GM18502 (cell line): ENCODE data around the gene TUBB2A.
"Not testable (repeated sequence)": the region's sequence is repeated elsewhere in the genome, so short reads cannot be mapped to it uniquely, and the experiment has no call there.

Experiments used
- ATAC-seq: cut with Tn5 transposase; IDR thresholded peaks from one replicate; pipeline ENCODE4 v1.9.1; 2021; ENCODE audit warnings: mild to moderate bottlenecking; ENCODE audit not compliant: unreplicated experiment, poor library complexity

Gene TUBB2A

DNA sequence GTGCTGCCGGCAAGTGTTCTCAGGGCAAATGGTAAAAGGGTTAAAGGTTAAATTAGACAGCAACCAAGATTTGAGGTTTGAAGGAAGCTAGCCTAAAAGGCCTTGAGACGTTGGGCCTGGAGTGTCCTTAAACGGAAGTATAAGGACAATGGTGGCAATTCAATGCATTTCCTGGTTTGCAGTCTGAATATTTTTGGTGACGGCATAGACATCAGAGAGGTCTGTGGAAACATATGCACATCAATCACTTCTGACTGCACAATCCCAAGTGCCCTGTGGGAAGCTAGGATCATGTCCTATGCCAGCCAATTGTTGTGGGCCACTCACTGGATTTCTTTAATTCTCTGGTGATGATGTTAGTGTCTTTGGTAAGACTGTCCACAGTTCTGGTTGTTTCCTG, 25.7 kb upstream of the TUBB2A start:
- ATAC-seq: no peak

- no peak for ATAC-seq
These were observed 23.8 kb upstream of the TUBB2A start for GRCh38 chr6:3181105-3181504.

DNA sequence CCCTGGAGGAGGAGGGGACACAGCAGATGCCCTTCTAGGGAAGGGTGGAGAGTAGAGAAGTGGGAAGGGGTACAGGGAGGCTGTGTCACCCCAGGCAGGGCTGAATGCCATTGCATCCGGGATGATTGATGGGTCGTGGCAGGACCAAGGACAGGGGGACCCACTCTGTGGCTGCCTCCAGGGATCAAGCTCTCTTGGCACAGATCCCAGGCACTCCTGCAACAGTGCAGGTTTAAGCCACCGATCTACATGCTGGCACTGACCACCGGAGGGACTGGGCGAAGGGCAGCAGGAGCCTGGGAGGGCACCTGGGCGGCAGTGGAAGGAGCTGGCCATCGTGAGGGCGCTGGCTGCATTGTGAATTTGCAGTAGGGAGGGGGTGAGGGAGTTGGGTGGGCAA, 22.6 kb upstream of the TUBB2A start:
- ATAC-seq: not testable (repeated sequence)

DNA sequence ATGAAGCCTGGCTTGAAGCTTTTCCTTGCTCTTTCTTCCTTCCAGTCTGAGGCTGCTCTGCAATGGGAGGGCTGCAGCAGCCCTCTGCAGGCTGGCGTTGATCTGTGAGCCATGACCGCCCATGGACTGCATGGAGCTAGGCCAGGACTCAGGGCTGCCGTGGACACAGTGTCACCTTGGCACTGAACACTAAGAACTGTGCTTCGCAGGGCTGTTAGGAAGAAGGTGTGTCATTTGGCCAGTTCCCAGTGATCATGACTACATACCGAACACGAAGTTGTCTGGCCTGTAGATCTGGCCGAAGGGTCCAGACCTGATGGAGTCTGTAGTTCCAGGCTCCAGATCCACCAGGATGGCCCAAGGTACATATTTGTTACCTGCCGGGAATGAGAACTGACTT, 21.3 kb upstream of the TUBB2A start:
- not testable (repeated sequence) for ATAC-seq

DNA sequence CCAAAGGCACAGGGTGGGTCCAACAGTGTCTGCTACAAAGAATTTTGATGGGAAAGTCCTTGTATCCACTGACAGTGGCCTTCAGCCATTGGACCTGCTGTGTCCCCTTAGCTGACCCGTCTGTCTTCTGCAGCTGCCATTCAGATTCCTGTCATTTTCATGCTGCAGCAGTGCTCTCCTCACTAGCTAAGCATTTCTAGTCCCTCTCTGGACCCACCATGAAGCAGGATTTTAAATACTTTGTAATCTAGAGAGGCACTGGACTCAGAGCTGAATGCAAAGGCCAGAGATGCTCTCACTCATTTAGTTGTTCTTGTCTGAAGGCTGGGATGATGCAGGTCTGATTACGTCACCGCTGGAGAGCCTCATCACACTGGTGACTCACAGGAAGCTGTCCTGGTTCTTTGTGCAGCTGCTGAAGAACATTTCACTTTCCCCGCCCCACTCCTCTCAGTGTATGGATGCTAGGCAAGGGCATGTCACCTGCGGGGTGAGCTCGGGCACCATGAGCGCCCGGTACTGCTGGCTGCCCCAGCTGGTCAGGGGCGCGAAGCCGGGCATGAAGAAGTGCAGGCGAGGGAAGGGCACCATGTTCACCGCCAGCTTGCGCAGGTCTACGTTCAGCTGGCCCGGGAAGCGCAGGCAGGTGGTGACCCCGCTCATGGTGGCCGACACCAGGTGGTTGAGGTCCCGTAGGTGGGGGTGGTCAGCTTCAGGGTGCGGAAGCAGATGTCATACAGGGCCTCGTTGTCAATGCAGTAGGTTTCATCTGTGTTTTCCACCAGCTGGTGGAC, 19.4 kb upstream of the TUBB2A start:
- no peak for ATAC-seq

GRCh38 chr6:3175715-3176402, 18.5 kb upstream of the TUBB2A start:
- ATAC-seq: no peak

GRCh38 chr6:3173636-3174089, 16.3 kb upstream of the TUBB2A start:
- not testable (repeated sequence) for ATAC-seq

GRCh38 chr6:3172789-3173188, 15.4 kb upstream of the TUBB2A start:
- ATAC-seq: not testable (repeated sequence)

GRCh38 chr6:3171313-3172175, 14.2 kb upstream of the TUBB2A start:
- ATAC-seq: not testable (repeated sequence)

DNA sequence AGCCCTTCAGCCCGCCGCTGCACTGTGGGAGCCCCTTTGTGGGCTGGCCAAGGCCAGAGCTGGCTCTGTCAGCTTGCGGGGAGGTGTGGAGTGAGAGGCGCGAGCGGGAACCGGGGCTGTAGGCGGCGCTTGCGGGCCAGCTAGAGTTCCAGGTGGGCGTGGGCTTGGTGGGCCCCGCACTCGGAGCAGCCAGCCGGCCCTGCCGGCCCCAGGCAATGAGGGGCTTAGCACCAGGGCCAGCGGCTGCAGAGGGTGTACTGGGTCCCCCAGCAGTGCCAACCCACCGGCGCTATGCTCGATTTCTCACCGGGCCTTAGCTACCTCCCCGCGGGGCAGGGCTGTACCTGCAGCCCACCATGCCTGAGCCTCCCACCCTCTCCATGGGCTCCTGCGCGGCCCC, 13.3 kb upstream of the TUBB2A start:
- not testable (repeated sequence) for ATAC-seq

DNA sequence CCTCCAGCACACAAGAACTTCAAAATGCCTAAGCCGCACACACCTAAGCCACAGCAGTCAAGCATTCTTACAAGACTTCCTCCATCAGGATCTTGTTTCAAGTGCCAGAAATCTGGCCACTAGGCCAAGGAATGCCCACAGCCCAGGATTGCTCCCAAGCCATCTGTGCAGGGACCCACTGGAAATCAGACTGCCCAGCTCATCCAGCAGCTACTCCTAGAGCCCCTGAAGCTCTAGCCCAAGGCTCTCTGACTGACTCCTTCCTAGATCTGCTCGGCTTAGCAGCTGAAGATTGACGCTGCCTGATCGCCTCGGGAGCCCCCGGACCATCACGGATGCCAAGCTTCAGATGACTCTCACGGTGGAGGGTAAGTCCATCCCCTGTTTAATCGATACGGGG, 10.7 kb upstream of the TUBB2A start:
- ATAC-seq: not testable (repeated sequence)

DNA sequence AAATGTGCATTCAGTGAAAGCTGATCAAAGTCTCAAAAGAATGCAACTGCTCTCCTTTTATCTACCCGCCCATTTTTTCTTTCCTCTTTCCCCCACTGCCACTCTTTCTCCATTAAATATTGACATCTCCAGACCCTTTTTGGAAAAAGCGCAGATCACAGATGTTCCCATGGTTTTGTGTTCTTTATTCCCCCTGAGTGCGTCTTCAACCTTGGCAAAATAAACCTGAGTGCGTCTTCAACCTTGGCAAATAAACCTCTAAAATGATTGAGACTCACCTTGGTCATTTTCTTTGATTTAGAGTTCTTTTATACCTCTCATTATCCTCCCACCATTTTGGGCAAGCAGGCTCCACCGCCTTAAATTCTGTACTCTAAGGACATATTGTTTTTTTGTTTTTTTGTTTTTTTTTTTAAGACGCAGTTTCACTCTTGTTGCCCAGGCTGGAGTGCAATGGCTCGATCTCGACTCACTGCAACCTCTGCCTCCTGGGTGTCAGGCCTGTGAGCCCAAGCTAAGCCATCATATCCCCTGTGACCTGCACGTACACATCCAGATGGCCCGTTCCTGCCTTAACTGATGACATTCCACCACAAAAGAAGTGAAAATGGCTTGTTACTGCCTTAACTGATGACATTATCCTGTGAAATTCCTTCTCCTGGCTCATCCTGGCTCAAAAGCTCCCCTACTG, 9.3 kb upstream of the TUBB2A start:
- not testable (repeated sequence) for ATAC-seq

- no peak for ATAC-seq
These were observed 8.5 kb upstream of the TUBB2A start for GRCh38 chr6:3165631-3166534.

GRCh38 chr6:3164388-3164787, 7.0 kb upstream of the TUBB2A start:
- ATAC-seq: no peak

- ATAC-seq: no peak
These were observed 5.9 kb upstream of the TUBB2A start for GRCh38 chr6:3163248-3163594.

- peak; percentile 75 for ATAC-seq
These were observed 5.4 kb upstream of the TUBB2A start for GRCh38 chr6:3162565-3163247.

DNA sequence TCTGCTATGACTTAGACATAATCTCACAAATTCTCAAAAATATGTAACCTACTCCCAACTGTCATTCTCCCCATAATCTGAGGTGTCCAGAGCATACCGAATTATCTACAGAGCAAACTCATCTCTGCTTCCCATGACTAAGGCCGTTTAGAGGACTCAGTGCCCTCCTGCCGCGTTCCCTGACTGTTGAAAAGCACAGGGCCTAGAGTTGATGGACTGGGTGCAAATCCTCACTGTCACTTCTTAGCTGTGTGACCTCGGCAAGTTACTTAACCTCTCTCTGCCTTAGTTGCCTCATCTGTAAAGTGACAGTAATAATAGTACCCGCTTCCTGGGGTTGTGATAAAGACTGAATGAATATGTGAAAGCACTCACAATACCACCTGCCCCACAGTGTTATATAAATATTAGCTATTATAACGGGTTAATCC, 4.7 kb upstream of the TUBB2A start:
- no peak for ATAC-seq
